Body of pancreas (tissue), 4 donors: ENCODE data around the gene ARID5B.

Experiments
- POLR2A ChIP-seq, 3 donors: fragments of 450-650 bp; IDR thresholded peaks; one replicate each; pipeline ENCODE4 v1.6.1; 2016; ENCODE audit warnings: antibody characterized with exemption in 3 of 3, mild to moderate bottlenecking in 2 of 3
- TF ChIP-seq, protein P1 (sequence below), 7 experiments: fragments of 450-650 bp in 4 of 7; fragments of 200-600 bp in 3 of 7; sonication (generic) in 3 of 7; IDR thresholded peaks; one replicate each; pipeline ENCODE4 v1.5.1; 2016 to 2019; ENCODE audit warnings: antibody characterized with exemption in 7 of 7

DNA sequence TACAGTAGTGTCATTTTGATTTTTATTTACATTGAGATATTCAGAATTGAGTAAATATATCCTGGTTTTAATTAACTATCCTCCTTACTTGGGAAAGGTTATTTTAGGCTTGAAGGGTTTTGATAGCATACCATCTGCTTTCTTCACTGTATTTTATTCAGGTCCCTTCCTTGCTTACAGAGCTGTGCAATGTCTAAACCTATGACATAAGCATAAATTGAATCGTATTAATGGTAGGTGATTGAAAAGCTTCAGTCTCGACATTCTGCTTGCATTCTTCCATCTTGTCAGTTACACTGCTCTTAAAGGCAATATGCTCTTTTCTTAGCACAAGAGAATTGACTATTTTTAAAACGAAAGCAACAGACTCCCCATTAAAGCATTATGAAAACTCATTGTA is 102.5 kb downstream of the ARID5B start:
- TF ChIP-seq, protein P1, sequence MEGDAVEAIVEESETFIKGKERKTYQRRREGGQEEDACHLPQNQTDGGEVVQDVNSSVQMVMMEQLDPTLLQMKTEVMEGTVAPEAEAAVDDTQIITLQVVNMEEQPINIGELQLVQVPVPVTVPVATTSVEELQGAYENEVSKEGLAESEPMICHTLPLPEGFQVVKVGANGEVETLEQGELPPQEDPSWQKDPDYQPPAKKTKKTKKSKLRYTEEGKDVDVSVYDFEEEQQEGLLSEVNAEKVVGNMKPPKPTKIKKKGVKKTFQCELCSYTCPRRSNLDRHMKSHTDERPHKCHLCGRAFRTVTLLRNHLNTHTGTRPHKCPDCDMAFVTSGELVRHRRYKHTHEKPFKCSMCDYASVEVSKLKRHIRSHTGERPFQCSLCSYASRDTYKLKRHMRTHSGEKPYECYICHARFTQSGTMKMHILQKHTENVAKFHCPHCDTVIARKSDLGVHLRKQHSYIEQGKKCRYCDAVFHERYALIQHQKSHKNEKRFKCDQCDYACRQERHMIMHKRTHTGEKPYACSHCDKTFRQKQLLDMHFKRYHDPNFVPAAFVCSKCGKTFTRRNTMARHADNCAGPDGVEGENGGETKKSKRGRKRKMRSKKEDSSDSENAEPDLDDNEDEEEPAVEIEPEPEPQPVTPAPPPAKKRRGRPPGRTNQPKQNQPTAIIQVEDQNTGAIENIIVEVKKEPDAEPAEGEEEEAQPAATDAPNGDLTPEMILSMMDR (IDR thresholded peaks at IDR 0.05) = no peak
- TF ChIP-seq POLR2A (IDR thresholded peaks at IDR 0.05) = no peak
